ENCODE measurements around the gene AFF1.
"Not testable (repeated sequence)": the region's sequence is repeated elsewhere in the genome, so short reads cannot be mapped to it uniquely, and the experiment has no call there.

AFF1 gene

GRCh38 chr4:87053802-87054767 lies 119.3 kb downstream of the AFF1 start:
- DNase-seq (ENCODE audit: low read depth in 2 of 3, low spot score in 1 of 3): no peak

GRCh38 chr4:87054900-87055299 lies 120.1 kb downstream of the AFF1 start:
- no peak for DNase-seq (ENCODE audit: low read depth in 2 of 3, low spot score in 1 of 3)

GRCh38 chr4:87055311-87055710 lies 120.5 kb downstream of the AFF1 start:
- DNase-seq (ENCODE audit: low read depth in 2 of 3, low spot score in 1 of 3): no peak

DNA sequence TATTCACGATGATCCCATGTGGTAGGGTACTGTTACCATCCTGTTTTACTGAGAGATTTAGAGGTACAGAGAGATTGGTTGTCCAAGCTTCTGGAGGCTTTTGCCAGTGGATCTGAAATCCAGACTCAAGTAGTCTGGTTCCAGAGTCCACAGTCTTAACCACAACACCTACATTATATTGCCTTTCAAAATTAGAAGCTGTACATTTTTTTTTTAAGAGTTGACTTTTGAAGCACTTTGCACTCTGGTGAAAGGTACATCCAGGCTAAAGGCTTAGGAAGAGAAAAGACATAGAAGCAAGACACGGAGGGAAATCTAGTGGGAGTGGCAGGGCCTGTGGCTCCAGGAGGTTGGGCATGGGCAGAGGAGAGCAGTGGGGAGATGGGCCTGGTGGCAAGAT lies 122.1 kb downstream of the AFF1 start:
- DNase-seq (ENCODE audit: low read depth in 2 of 3, low spot score in 1 of 3): no peak

- DNase-seq (ENCODE audit: low read depth in 2 of 3, low spot score in 1 of 3): no peak
Observed at GRCh38 chr4:87057835-87058355, 123.1 kb downstream of the AFF1 start.

DNA sequence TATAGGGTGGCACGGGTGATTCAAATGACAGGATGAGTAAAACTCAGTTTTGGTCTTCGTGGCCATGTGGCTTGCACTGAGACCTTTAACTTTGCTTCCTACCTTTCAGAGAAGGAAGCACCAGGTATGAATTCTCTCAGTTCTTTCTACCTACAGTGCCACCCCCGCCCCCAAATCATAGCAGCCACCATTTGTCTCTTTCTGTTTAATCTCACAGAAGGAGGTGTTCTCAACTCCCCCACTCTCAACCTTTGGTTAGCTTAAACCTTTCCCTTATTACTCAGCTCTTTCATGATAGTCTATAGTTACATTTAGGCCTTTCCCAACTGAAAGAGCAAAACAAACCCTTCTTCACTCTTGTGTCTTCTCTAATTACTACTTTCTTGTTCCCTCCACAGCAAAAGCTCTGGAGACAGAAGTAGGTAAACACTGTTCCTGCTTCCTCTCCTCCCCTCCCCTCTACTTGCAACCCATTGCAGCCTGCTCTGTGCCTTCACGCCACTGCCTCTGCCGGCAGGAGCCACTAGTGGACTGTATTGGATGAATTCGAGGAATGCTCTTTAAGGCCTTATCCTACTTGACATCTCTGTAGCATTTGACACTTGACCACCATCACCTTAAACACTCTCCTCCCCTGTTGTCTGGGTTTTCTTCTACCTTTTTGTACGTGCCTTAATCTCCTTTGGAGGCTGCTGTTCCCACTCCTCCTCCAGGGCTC lies 123.7 kb downstream of the AFF1 start:
- DNase-seq (ENCODE audit: low read depth in 2 of 3, low spot score in 1 of 3): peak; percentile 32 to 58 (median 41)

DNA sequence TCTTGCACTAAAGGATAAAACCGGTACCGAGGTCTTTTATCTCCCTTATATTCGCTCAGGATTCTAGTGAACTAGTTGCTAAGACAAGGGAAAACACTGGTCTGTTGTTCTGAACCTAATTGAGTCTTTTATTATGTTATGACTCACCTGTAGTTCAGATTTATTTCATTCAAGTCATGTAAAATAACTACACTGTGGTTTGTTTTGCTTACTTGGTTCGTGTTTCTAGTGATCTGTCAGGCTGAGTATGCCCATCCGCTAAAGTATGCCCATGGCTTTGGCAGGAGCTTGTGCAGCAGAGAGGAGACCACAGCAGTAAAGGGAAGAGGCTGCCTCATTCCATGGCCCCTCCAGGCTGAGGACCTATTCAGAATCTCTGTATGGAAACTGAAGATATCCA lies 126.1 kb downstream of the AFF1 start:
- peak in 1 of 3 donors; percentile 12 for DNase-seq (ENCODE audit: low read depth in 2 of 3, low spot score in 1 of 3)

- DNase-seq (ENCODE audit: low read depth in 2 of 3, low spot score in 1 of 3): no peak
Observed at GRCh38 chr4:87065021-87065420, 130.2 kb downstream of the AFF1 start.

DNA sequence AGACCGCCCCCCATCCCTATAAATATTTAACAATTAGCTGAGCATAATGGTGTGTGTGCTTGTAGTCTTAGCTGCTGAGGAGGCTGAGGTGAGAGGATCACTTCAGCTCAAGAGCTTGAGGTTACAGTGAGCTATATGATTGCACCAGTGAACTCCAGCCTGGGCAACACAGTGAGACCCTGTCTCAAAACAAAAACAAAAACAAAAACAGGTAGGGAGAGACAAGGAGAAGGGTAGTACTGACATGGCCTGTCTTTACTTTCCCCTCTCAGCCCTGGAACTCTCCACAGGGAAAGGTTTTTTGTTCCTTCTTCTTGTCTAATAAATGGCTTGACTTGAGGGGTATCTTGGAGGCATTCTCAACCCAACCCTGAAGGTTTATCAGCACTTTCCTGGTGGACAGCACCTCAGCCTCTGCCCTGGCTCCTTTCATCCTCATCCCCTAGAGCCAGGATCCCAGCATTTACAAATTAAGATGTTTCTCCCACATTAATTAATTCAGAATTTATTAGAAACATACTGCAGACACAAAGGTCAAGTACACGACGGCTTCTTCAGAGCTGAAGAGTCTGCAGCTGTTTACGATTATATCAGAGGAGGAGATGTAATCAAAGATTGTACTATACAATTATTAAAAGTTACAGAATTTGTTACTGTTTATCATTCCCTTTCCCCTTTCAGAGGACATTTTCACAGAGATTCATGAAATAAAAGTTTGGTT lies 131.8 kb downstream of the AFF1 start:
- no peak for DNase-seq (ENCODE audit: low read depth in 2 of 3, low spot score in 1 of 3)

- DNase-seq (ENCODE audit: low read depth in 2 of 3, low spot score in 1 of 3): no peak
Observed at GRCh38 chr4:87067124-87067885, 132.5 kb downstream of the AFF1 start.

DNA sequence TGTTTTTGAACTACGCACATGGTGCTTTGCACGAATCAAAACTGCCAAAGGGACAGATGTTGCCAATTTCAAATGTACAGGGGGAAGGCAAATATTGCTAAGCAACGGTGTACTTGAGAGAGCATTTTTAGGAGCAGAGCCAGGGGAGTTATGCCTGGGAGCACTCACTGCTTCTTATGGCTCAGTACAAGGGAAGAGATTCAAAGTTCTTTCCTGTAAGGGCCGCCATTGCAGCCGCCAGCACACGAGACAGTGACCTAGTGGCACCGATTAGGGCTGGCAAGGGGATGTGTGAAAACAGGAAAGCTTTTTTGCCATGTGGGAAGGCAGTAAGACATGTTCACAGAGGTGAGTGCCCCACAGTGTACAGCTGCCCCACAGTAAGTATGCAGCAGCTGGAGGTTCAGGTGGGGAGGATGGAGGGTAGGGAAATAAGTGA lies 133.8 kb downstream of the AFF1 start:
- DNase-seq (ENCODE audit: low read depth in 2 of 3, low spot score in 1 of 3): no peak

DNA sequence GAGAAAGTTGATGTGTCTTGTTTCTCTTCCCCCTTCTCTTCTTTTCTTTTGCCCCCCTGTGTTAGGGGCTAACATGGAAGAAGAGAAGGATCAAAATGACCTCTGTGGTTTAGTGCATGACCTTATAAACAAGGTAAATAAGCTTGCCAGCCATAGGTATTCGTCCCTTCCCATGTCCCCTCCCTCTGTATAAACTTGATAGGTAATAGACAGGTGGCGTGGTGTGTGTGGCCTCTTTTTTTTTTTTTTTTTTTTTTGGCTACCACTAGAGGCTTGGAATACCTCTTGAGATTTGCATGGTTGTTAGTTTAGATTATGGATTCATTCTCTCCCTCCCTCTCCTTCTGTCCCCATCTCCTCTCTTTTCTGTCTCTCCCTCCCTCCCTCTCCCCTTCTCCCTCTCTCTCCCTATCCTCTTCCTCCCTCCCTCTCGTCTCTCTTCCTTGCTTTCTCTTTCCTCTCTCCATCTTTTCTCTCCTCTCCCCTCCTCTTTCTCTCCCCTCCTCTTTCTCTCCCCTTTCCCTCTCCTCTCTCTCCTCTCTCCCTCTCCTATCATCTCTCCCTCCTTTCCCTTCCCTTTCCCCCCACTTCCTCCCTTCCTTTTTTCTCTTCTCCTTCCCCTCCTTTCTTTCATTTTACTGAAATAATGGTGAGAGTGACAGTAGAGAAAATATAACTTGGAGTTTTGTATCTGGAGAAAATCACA lies 134.4 kb downstream of the AFF1 start:
- no peak for DNase-seq (ENCODE audit: low read depth in 2 of 3, low spot score in 1 of 3)

- no peak for DNase-seq (ENCODE audit: low read depth in 2 of 3, low spot score in 1 of 3)
Observed at GRCh38 chr4:87071401-87071800, 136.6 kb downstream of the AFF1 start.

DNA sequence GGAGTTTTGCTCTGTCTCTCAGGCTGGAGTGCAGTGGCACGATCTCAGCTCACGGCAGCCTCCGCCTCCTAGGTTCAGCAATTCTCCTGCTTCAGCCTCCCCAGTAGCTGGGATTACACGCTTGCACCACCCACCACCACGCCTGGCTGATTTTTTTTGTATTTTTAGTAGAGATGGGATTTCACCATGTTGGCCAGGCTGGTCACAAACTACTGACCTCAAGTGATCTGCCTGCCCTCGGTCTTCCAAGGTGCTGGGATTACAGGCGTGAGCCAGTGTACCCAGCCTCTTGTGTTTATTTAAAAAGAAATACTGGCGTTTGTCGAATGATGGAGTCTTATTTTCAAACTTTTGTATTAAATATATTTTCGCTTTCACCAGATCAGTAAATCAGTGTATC lies 137.7 kb downstream of the AFF1 start:
- DNase-seq (ENCODE audit: low read depth in 2 of 3, low spot score in 1 of 3): not testable (repeated sequence)

- peak; percentile 51 to 57 (median 56) for DNase-seq (ENCODE audit: low read depth in 2 of 3, low spot score in 1 of 3)
Observed at GRCh38 chr4:87073199-87074120, 138.6 kb downstream of the AFF1 start.

GRCh38 chr4:87074121-87074488 lies 139.3 kb downstream of the AFF1 start:
- DNase-seq (ENCODE audit: low read depth in 2 of 3, low spot score in 1 of 3): no peak

DNA sequence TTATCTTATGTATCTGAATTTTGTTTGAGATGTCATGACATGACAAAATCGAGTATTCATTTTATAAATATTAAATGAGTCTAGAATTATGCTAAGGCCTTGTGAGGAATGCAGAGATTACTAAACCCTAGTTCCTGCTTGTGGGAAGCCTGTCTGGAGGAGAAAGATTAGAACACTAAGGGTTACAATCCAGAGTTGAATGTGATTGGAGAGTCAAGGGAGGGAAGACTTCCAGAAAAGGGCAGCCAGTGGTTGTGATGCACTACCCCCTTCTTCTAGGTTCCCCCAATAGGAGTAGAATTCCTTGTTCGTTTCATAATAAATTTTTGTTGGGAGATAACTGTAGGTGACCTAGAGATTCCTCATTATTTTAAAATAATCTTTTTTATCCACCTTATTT lies 141.1 kb downstream of the AFF1 start:
- no peak for DNase-seq (ENCODE audit: low read depth in 2 of 3, low spot score in 1 of 3)

GRCh38 chr4:87076690-87077358 lies 142.0 kb downstream of the AFF1 start:
- DNase-seq (ENCODE audit: low read depth in 2 of 3, low spot score in 1 of 3): no peak
